ENCODE measurements around the gene ABLIM1. TPM values are rescaled to one million over a fixed set of nuclear protein-coding genes. Genes with fewer than 3 reads are reported as not detected.
A peak's percentile ranks its signal among the peaks of the same experiment; 100 is the strongest.

Gene ABLIM1
- total RNA-seq, 4 donors from 2014 or later: 75.2 to 172 (median 110) TPM

- TF ChIP-seq EP300 (IDR thresholded peaks at IDR 0.05): no peak
- no peak for TF ChIP-seq POLR2AphosphoS5 (IDR thresholded peaks at IDR 0.05)
- TF ChIP-seq POLR2A (IDR thresholded peaks at IDR 0.05): no peak
- TF ChIP-seq, protein P1, sequence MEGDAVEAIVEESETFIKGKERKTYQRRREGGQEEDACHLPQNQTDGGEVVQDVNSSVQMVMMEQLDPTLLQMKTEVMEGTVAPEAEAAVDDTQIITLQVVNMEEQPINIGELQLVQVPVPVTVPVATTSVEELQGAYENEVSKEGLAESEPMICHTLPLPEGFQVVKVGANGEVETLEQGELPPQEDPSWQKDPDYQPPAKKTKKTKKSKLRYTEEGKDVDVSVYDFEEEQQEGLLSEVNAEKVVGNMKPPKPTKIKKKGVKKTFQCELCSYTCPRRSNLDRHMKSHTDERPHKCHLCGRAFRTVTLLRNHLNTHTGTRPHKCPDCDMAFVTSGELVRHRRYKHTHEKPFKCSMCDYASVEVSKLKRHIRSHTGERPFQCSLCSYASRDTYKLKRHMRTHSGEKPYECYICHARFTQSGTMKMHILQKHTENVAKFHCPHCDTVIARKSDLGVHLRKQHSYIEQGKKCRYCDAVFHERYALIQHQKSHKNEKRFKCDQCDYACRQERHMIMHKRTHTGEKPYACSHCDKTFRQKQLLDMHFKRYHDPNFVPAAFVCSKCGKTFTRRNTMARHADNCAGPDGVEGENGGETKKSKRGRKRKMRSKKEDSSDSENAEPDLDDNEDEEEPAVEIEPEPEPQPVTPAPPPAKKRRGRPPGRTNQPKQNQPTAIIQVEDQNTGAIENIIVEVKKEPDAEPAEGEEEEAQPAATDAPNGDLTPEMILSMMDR (IDR thresholded peaks at IDR 0.05): no peak
- WGBS, 2 donors (ENCODE audit: low coverage in 1 of 2): 92 to 99% methylated on average over 7 to 10 of the region's 10 CpGs
- Histone ChIP-seq H3K36me3 (peaks cover 0 to 40% of the 10 kb centered on the region in 2 donors), H3K9me3 (no peaks in the 10 kb centered on the region), H3K27ac (peak overlapping the region in 3 of 4 donors; percentile 24 to 74 (median 67)), H3K4me3 (no peak overlapping the region), H3K4me1 (peaks cover 2 to 49% (median 18%) of the 10 kb centered on the region in 3 donors), H3K27me3 (no peaks in the 10 kb centered on the region)
- no peak for ATAC-seq
These were observed 170.9 kb downstream of the ABLIM1 start for GRCh38 chr10:114486938-114487814.

DNA sequence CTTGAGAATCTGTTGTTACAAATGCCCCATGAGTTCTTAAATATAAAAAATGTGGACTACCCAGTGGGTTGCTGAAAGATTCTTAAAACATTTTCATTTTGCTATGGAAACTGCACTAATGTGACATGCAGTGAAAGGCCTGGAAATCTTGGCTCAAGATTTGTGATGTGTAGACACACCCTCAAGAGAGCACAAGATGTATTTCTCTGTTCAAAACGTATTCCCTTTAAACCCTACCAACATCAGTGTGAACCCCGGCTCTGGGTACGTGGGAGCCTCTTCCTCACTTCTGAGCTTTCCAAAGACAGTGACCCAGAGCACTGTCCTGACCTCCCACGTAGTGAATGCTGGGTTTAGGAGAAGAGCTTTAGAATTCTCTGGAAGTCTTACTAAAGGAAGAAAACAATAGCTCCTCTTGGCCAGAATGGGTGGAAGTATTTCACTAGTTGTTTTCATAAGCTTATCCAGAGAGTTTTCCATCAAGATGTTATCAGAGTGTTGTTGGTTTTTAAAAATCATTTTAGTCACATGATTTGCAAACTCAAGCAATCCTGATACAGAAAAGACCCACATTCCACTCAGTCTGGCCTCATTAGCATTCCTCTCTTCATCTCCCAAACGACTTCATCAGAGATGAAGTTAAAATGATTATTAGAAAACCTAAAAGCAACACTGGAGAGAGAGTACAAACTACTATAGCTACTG is 172.2 kb downstream of the ABLIM1 start:
- ATAC-seq: peak; percentile 64
- H3K27me3 ChIP-seq: no peaks in the 10 kb centered on the region
- no peak overlapping the region for H3K4me3 ChIP-seq
- H3K9me3 ChIP-seq: no peaks in the 10 kb centered on the region
- H3K27ac ChIP-seq: peak overlapping the region in 3 of 4 donors; percentile 67 to 74 (median 70)
- peaks cover 0 to 40% of the 10 kb centered on the region in 2 donors for H3K36me3 ChIP-seq
- TF ChIP-seq POLR2A (IDR thresholded peaks at IDR 0.05): no peak
- TF ChIP-seq EP300 (IDR thresholded peaks at IDR 0.05): no peak
- TF ChIP-seq, protein P1 (IDR thresholded peaks at IDR 0.05): no peak
- no peak for TF ChIP-seq POLR2AphosphoS5 (IDR thresholded peaks at IDR 0.05)
- WGBS, 2 donors (ENCODE audit: low coverage in 1 of 2): 43 to 60% methylated on average over 1 to 2 of the region's 5 CpGs
- peaks cover 2 to 53% (median 15%) of the 10 kb centered on the region in 3 donors for H3K4me1 ChIP-seq

- Histone ChIP-seq H3K27ac (peak overlapping the region in 3 of 4 donors; percentile 67 to 74 (median 70)), H3K4me3 (no peak overlapping the region), H3K27me3 (no peaks in the 10 kb centered on the region), H3K36me3 (peaks cover 0 to 29% of the 10 kb centered on the region in 2 donors), H3K9me3 (no peaks in the 10 kb centered on the region), H3K4me1 (peaks cover 2 to 56% (median 15%) of the 10 kb centered on the region in 3 donors)
- TF ChIP-seq POLR2A (IDR thresholded peaks at IDR 0.05) (no peak), POLR2AphosphoS5 (IDR thresholded peaks at IDR 0.05) (no peak), EP300 (IDR thresholded peaks at IDR 0.05) (no peak)
- TF ChIP-seq, protein P1 (IDR thresholded peaks at IDR 0.05): no peak
- 47 to 65% methylated on average over 2 to 6 of the region's 6 CpGs for WGBS, 2 donors (ENCODE audit: low coverage in 1 of 2)
- ATAC-seq: no peak
These were observed 174.5 kb downstream of the ABLIM1 start for GRCh38 chr10:114483575-114483974.

DNA sequence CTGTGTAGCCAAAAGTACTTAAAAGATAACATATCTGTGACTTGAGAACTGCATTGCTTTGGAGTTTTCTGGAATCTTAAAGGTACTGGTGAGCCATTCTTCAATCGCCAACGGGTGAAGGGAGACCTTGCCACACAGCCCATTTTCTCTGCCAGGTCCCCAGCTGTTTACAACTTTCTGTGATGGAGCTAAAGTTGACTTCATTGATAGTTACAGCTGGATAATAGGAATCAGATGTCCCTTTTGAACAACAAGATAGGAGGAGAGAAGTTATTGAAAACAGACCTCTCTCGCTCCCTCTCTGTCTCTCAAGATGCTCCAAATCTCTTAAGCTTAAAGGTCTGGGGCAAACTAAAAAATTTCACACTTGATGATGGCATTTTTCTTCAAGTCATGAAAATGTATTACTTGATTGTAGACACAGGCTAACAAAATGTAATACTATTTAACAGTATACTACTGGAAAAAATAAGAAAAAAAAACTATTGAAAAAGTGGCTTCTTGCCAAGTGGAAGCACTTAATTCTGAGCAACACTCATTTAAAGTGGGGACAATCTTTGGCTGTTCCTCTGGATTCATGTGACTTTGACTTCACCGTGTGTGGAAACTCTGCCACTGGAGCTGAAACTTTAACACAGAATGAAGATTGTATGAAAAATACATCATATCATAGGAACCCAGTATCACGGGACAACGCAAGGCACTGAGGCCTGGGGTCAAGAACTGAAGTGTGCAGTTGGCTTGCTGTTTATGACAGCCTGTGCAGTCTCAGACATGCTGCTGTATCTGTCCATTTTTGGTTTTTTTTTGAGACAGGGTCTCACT is 175.4 kb downstream of the ABLIM1 start:
- 41 to 61% methylated on average over 6 of the region's 6 CpGs for WGBS, 2 donors (ENCODE audit: low coverage in 1 of 2)
- peak overlapping the region in 3 of 4 donors; percentile 67 to 74 (median 70) for H3K27ac ChIP-seq

More for the DNA sequence above, 175.4 kb downstream of the ABLIM1 start:
- peak; percentile 66 for ATAC-seq
- TF ChIP-seq EP300 (IDR thresholded peaks at IDR 0.05) (no peak), POLR2AphosphoS5 (IDR thresholded peaks at IDR 0.05) (peak; percentile 8)
- peaks cover 0 to 26% of the 10 kb centered on the region in 2 donors for H3K36me3 ChIP-seq
- H3K4me3 ChIP-seq: no peak overlapping the region
- H3K4me1 ChIP-seq: peaks cover 2 to 58% (median 15%) of the 10 kb centered on the region in 3 donors
- H3K27me3 ChIP-seq: no peaks in the 10 kb centered on the region
- H3K9me3 ChIP-seq: no peaks in the 10 kb centered on the region
